Measurements from ENCODE around the gene CTDP1. TPM values are rescaled to one million over a fixed set of nuclear protein-coding genes. Genes with fewer than 3 reads are reported as not detected.
"Not testable (repeated sequence)": the region's sequence is repeated elsewhere in the genome, so short reads cannot be mapped to it uniquely, and the experiment has no call there.

CTDP1 gene
- total and polyA plus RNA-seq, 5 donors: 7.1 to 11.5 (median 9.9) TPM

- intact Hi-C loops (cut with DNase I): no loop called here
- ATAC-seq: peak in 1 of 2 donors; percentile 26
- no peaks in the 10 kb centered on the region for H3K4me1 ChIP-seq (ENCODE audit: control insufficient read depth, insufficient read depth, low read length)
- no peaks in the 10 kb centered on the region for H3K9me3 ChIP-seq (ENCODE audit: control insufficient read depth, low read length)
- no peak for DNase-seq
- no peaks in the 10 kb centered on the region for H3K27me3 ChIP-seq (ENCODE audit: control insufficient read depth, insufficient read depth)
- H3K4me3 ChIP-seq (ENCODE audit: low read length): no peak overlapping the region
- H3K27ac ChIP-seq (ENCODE audit: low read length): no peak overlapping the region
- WGBS: 90% methylated on average over 13 of the region's 13 CpGs
Measured at GRCh38 chr18:79750980-79751571, 71.5 kb downstream of the CTDP1 start.

DNA sequence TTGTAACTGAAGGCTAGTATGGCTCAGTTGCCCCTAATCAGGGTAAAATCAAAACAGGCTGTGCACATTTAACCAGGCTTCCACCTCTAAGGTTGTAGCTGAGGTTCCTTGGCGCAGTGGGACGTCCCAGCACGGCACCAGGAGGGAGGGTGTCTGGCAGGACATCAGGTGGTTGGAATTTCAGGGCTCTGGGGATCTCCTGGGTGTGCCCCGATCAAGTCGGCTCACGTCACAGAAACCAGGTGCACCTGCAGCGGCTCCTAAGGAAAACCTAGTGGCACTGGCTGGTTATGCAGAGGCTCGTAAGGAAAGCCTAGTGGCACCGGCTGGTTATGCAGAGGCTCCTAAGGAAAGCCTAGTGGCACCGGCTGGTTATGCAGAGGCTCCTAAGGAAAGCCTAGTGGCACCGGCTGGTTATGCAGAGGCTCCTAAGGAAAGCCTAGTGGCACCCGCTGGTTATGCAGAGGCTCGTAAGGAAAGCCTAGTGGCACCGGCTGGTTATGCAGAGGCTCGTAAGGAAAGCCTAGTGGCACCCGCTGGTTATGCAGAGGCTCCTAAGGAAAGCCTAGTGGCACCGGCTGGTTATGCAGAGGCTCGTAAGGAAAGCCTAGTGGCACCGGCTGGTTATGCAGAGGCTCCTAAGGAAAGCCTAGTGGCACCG lies 72.4 kb downstream of the CTDP1 start:
- not testable (repeated sequence) for ATAC-seq
- 96% methylated on average over 18 of the region's 20 CpGs for WGBS

GRCh38 chr18:79752946-79753345 lies 73.3 kb downstream of the CTDP1 start:
- WGBS: 94% methylated on average over 6 of the region's 8 CpGs
- ATAC-seq; intact Hi-C loops (cut with DNase I): not testable (repeated sequence)

More for the DNA sequence above, 72.4 kb downstream of the CTDP1 start:
- H3K9me3 ChIP-seq (ENCODE audit: control insufficient read depth, low read length); H3K27ac ChIP-seq (ENCODE audit: low read length); DNase-seq; H3K4me1 ChIP-seq (ENCODE audit: control insufficient read depth, insufficient read depth, low read length); intact Hi-C loops (cut with DNase I); H3K4me3 ChIP-seq (ENCODE audit: low read length); H3K27me3 ChIP-seq (ENCODE audit: control insufficient read depth, insufficient read depth): not testable (repeated sequence)

DNA sequence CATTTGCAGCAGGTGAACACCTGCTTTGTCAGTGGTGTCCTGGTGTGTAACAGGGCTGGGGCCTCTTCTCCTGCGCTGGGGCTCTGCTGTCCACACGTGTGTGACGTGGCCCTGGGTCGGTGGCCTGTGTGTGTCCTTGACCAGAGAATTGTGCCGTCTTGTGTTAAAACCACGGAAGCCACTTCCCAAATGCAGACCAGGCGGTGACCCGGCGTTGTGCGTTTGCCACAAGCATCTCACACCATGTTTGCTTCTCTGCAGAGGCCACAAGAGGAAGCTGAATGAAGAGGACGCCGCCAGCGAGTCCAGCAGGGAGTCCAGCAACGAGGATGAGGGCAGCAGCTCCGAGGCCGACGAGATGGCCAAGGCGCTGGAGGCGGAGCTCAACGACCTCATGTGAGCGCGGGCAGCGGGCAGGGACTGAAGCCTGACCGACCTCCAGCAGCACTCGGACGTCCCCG lies 73.8 kb downstream of the CTDP1 start:
- 93% methylated on average over 27 of the region's 27 CpGs for WGBS
- Histone ChIP-seq H3K27me3 (ENCODE audit: control insufficient read depth, insufficient read depth) (no peaks in the 10 kb centered on the region), H3K9me3 (ENCODE audit: control insufficient read depth, low read length) (no peaks in the 10 kb centered on the region), H3K27ac (ENCODE audit: low read length) (no peak overlapping the region), H3K4me1 (ENCODE audit: control insufficient read depth, insufficient read depth, low read length) (no peaks in the 10 kb centered on the region), H3K4me3 (ENCODE audit: low read length) (no peak overlapping the region)
- intact Hi-C loops (cut with DNase I): no loop called here
- no peak for ATAC-seq
- DNase-seq: no peak

More at GRCh38 chr18:79752946-79753345, 73.3 kb downstream of the CTDP1 start:
- not testable (repeated sequence) for H3K27me3 ChIP-seq (ENCODE audit: control insufficient read depth, insufficient read depth); H3K9me3 ChIP-seq (ENCODE audit: control insufficient read depth, low read length); H3K4me1 ChIP-seq (ENCODE audit: control insufficient read depth, insufficient read depth, low read length); H3K27ac ChIP-seq (ENCODE audit: low read length); DNase-seq; H3K4me3 ChIP-seq (ENCODE audit: low read length)

DNA sequence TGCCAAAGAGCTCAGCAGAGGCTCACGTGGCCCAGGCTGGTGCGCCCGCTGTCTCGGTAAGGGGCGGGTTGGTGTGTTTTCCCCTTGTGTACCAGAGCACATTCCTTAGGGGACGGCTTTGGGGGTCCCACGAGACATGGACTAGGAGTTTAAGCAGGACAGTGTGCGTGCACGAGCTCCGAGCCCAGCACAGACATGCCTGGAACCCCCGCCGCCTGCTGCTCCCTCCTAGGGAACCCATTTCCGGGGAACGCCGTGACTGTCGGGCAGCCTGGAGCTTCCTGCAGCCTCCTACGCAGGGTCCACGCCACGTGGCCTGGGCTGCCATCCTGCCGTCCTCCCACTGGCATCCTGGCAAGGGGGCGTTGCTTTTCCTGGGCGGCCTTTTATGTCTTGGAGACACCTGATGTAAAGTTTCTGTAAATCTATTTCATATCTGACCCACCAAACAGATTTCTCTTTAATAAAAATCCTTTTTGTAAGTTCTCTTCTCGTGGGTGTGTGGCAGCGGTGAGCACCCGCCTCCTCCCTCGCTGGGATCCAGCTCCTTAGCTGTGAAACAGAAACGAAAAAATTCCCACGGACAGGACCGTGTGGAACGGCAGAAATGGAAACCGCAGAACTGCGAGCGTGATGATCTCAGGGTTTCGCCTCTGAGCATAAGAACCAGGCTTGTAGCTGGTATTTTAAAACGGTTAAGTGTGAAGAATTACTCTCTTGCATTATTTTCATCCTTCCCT lies 74.6 kb downstream of the CTDP1 start:
- WGBS: 97% methylated on average over 35 of the region's 35 CpGs
- intact Hi-C loops (cut with DNase I): no loop called here
- ATAC-seq (no peak), DNase-seq (no peak)
- H3K9me3 ChIP-seq (ENCODE audit: control insufficient read depth, low read length): no peaks in the 10 kb centered on the region
- H3K27ac ChIP-seq (ENCODE audit: low read length): no peak overlapping the region
- no peaks in the 10 kb centered on the region for H3K27me3 ChIP-seq (ENCODE audit: control insufficient read depth, insufficient read depth)
- H3K4me1 ChIP-seq (ENCODE audit: control insufficient read depth, insufficient read depth, low read length): no peaks in the 10 kb centered on the region
- no peak overlapping the region for H3K4me3 ChIP-seq (ENCODE audit: low read length)

GRCh38 chr18:79754831-79755351 lies 75.3 kb downstream of the CTDP1 start:
- 97% methylated on average over 27 of the region's 27 CpGs for WGBS
- DNase-seq (no peak), ATAC-seq (no peak)
- Histone ChIP-seq H3K27ac (ENCODE audit: low read length) (no peak overlapping the region), H3K4me3 (ENCODE audit: low read length) (no peak overlapping the region), H3K9me3 (ENCODE audit: control insufficient read depth, low read length) (no peaks in the 10 kb centered on the region), H3K27me3 (ENCODE audit: control insufficient read depth, insufficient read depth) (no peaks in the 10 kb centered on the region), H3K4me1 (ENCODE audit: control insufficient read depth, insufficient read depth, low read length) (no peaks in the 10 kb centered on the region)
- intact Hi-C loops (cut with DNase I): no loop called here

GRCh38 chr18:79755496-79756142 lies 76.0 kb downstream of the CTDP1 start:
- peak in 1 of 2 donors; percentile 12 for ATAC-seq
- no peak for DNase-seq
- intact Hi-C loops (cut with DNase I): no loop called here
- 98% methylated on average over 31 of the region's 31 CpGs for WGBS
- Histone ChIP-seq H3K4me3 (ENCODE audit: low read length) (no peak overlapping the region), H3K27me3 (ENCODE audit: control insufficient read depth, insufficient read depth) (no peaks in the 10 kb centered on the region), H3K27ac (ENCODE audit: low read length) (no peak overlapping the region), H3K4me1 (ENCODE audit: control insufficient read depth, insufficient read depth, low read length) (no peaks in the 10 kb centered on the region), H3K9me3 (ENCODE audit: control insufficient read depth, low read length) (no peaks in the 10 kb centered on the region)

- no peak overlapping the region for H3K27ac ChIP-seq (ENCODE audit: low read length)
- intact Hi-C loops (cut with DNase I): no loop called here
- no peaks in the 10 kb centered on the region for H3K4me1 ChIP-seq (ENCODE audit: control insufficient read depth, insufficient read depth, low read length)
- ATAC-seq (peak in 1 of 2 donors; percentile 20), DNase-seq (no peak)
- no peak overlapping the region for H3K4me3 ChIP-seq (ENCODE audit: low read length)
- 97% methylated on average over 10 of the region's 10 CpGs for WGBS
- no peaks in the 10 kb centered on the region for H3K9me3 ChIP-seq (ENCODE audit: control insufficient read depth, low read length)
- H3K27me3 ChIP-seq (ENCODE audit: control insufficient read depth, insufficient read depth): no peaks in the 10 kb centered on the region
Measured at GRCh38 chr18:79756143-79756500, 76.5 kb downstream of the CTDP1 start.

DNA sequence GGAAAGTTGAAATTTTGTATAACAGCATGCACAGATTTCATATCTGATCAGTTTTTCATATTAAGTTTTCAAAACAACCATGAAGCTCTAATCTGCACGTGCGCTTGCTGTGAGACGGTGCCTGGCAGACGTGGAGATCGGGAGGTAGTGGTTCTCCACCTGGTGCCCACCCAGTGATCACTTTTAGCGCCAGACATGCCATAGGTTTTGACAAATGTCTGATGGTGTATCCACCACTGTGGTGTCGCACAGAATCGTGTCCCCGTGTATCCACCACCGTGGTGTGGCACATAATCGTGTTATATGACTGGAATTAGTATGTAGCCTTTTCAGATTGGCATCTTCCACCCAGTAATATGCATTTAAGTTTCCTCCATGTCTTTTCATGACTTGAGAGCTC lies 77.2 kb downstream of the CTDP1 start:
- no peaks in the 10 kb centered on the region for H3K27me3 ChIP-seq (ENCODE audit: control insufficient read depth, insufficient read depth)

GRCh38 chr18:79760348-79760747 lies 80.7 kb downstream of the CTDP1 start:
- ATAC-seq (no peak), DNase-seq (no peak)
- Histone ChIP-seq H3K27me3 (ENCODE audit: control insufficient read depth, insufficient read depth) (no peaks in the 10 kb centered on the region), H3K4me3 (ENCODE audit: low read length) (no peak overlapping the region), H3K27ac (ENCODE audit: low read length) (no peak overlapping the region), H3K9me3 (ENCODE audit: control insufficient read depth, low read length) (no peaks in the 10 kb centered on the region), H3K4me1 (ENCODE audit: control insufficient read depth, insufficient read depth, low read length) (no peaks in the 10 kb centered on the region)
- WGBS: 6% methylated on average over 1 of the region's 1 CpG
- intact Hi-C loops (cut with DNase I): no loop called here

More for the DNA sequence above, 77.2 kb downstream of the CTDP1 start:
- 98% methylated on average over 11 of the region's 11 CpGs for WGBS
- Histone ChIP-seq H3K4me1 (ENCODE audit: control insufficient read depth, insufficient read depth, low read length) (no peaks in the 10 kb centered on the region), H3K4me3 (ENCODE audit: low read length) (no peak overlapping the region), H3K27ac (ENCODE audit: low read length) (no peak overlapping the region), H3K9me3 (ENCODE audit: control insufficient read depth, low read length) (no peaks in the 10 kb centered on the region)
- intact Hi-C loops (cut with DNase I): no loop called here
- ATAC-seq (no peak), DNase-seq (no peak)

DNA sequence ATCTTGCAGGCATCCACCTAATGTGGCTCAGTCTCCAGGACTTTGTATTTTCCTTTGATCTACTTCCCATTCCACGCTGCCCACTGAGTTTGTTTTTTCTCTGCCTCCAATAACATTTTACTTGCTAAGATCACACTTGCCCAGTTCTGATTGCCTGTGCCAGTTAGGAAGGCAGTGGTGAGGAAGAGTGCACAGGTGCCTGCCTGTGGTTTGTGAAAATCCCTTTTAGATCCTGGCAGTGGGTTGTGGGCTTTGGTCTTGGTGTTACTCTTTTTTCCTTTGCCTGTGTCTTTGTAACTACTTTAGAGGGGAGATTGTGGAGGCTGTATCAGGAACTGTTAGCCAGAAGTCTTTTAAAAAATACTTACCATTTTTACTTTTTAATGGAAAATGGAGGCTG lies 81.3 kb downstream of the CTDP1 start:
- Histone ChIP-seq H3K27ac (ENCODE audit: low read length) (no peak overlapping the region), H3K27me3 (ENCODE audit: control insufficient read depth, insufficient read depth) (no peaks in the 10 kb centered on the region), H3K9me3 (ENCODE audit: control insufficient read depth, low read length) (no peaks in the 10 kb centered on the region), H3K4me1 (ENCODE audit: control insufficient read depth, insufficient read depth, low read length) (no peaks in the 10 kb centered on the region), H3K4me3 (ENCODE audit: low read length) (no peak overlapping the region)
- intact Hi-C loops (cut with DNase I): no loop called here
- WGBS: 84% methylated on average over 1 of the region's 1 CpG
- DNase-seq: no peak
- no peak for ATAC-seq
